Measurements from ENCODE around the gene MDH1B.

The MDH1B gene

GRCh38 chr2:206739271-206739670 lies 25.9 kb downstream of the MDH1B start:
- H3K9me3 ChIP-seq (ENCODE audit: insufficient read depth, low read length) = no peaks in the 10 kb centered on the region
- no peak for TF ChIP-seq CTCF (IDR thresholded peaks at IDR 0.05; ENCODE audit: insufficient read depth, low read length, poor library complexity, severe bottlenecking)
- TF ChIP-seq EZH2phosphoT487 (conservative IDR thresholded peaks at IDR 0.05; ENCODE audit: low read length) = no peak
- H3K4me3 ChIP-seq (ENCODE audit: insufficient read depth, low read length, poor library complexity, severe bottlenecking) = no peak overlapping the region
- H3K9me2 ChIP-seq (replicated peaks; ENCODE audit: insufficient read depth, low read length) = no peaks in the 10 kb centered on the region
- no peak overlapping the region for H3K9ac ChIP-seq (ENCODE audit: low read length)
- H3F3A ChIP-seq (ENCODE audit: insufficient read depth) = no peaks in the 10 kb centered on the region
- H3K27me3 ChIP-seq (ENCODE audit: low read length) = no peaks in the 10 kb centered on the region
- H4K20me1 ChIP-seq (ENCODE audit: low read depth, low read length) = no peaks in the 10 kb centered on the region
- H2AFZ ChIP-seq (ENCODE audit: low read depth, low read length, severe bottlenecking) = no peak overlapping the region
- no peak overlapping the region for H3K27ac ChIP-seq (ENCODE audit: low read depth, low read length)
- no peaks in the 10 kb centered on the region for H3K79me2 ChIP-seq (ENCODE audit: insufficient read depth, low read length)
- H3K36me3 ChIP-seq (ENCODE audit: low read length) = no peaks in the 10 kb centered on the region
- no peak overlapping the region for H3K4me2 ChIP-seq (ENCODE audit: low read depth, low read length, poor library complexity, severe bottlenecking)

GRCh38 chr2:206736935-206737334 lies 28.2 kb downstream of the MDH1B start:
- no peaks in the 10 kb centered on the region for H3K27me3 ChIP-seq (ENCODE audit: low read length)
- H3K4me3 ChIP-seq (ENCODE audit: insufficient read depth, low read length, poor library complexity, severe bottlenecking) = no peak overlapping the region
- no peaks in the 10 kb centered on the region for H3F3A ChIP-seq (ENCODE audit: insufficient read depth)
- H4K20me1 ChIP-seq (ENCODE audit: low read depth, low read length) = no peaks in the 10 kb centered on the region
- no peak overlapping the region for H2AFZ ChIP-seq (ENCODE audit: low read depth, low read length, severe bottlenecking)
- no peaks in the 10 kb centered on the region for H3K36me3 ChIP-seq (ENCODE audit: low read length)
- no peaks in the 10 kb centered on the region for H3K9me2 ChIP-seq (replicated peaks; ENCODE audit: insufficient read depth, low read length)
- H3K27ac ChIP-seq (ENCODE audit: low read depth, low read length) = no peak overlapping the region
- H3K9me3 ChIP-seq (ENCODE audit: insufficient read depth, low read length) = no peaks in the 10 kb centered on the region
- no peak overlapping the region for H3K4me2 ChIP-seq (ENCODE audit: low read depth, low read length, poor library complexity, severe bottlenecking)
- H3K79me2 ChIP-seq (ENCODE audit: insufficient read depth, low read length) = no peaks in the 10 kb centered on the region
- no peak overlapping the region for H3K9ac ChIP-seq (ENCODE audit: low read length)
- TF ChIP-seq EZH2phosphoT487 (conservative IDR thresholded peaks at IDR 0.05; ENCODE audit: low read length) (no peak), CTCF (IDR thresholded peaks at IDR 0.05; ENCODE audit: insufficient read depth, low read length, poor library complexity, severe bottlenecking) (no peak)

- no peaks in the 10 kb centered on the region for H3K79me2 ChIP-seq (ENCODE audit: insufficient read depth, low read length)
- no peak overlapping the region for H3K4me2 ChIP-seq (ENCODE audit: low read depth, low read length, poor library complexity, severe bottlenecking)
- H3K36me3 ChIP-seq (ENCODE audit: low read length) = no peaks in the 10 kb centered on the region
- no peak overlapping the region for H2AFZ ChIP-seq (ENCODE audit: low read depth, low read length, severe bottlenecking)
- H3K27ac ChIP-seq (ENCODE audit: low read depth, low read length) = no peak overlapping the region
- H3K4me3 ChIP-seq (ENCODE audit: insufficient read depth, low read length, poor library complexity, severe bottlenecking) = no peak overlapping the region
- H3K27me3 ChIP-seq (ENCODE audit: low read length) = peaks cover 1% of the 10 kb centered on the region; the same call in 1 of the 2 replicates
- no peaks in the 10 kb centered on the region for H4K20me1 ChIP-seq (ENCODE audit: low read depth, low read length)
- no peak overlapping the region for H3K9ac ChIP-seq (ENCODE audit: low read length)
- TF ChIP-seq CTCF (IDR thresholded peaks at IDR 0.05; ENCODE audit: insufficient read depth, low read length, poor library complexity, severe bottlenecking) (no peak), EZH2phosphoT487 (conservative IDR thresholded peaks at IDR 0.05; ENCODE audit: low read length) (no peak)
- no peaks in the 10 kb centered on the region for H3F3A ChIP-seq (ENCODE audit: insufficient read depth)
- no peaks in the 10 kb centered on the region for H3K9me3 ChIP-seq (ENCODE audit: insufficient read depth, low read length)
- H3K9me2 ChIP-seq (replicated peaks; ENCODE audit: insufficient read depth, low read length) = no peaks in the 10 kb centered on the region
These were observed 31.8 kb downstream of the MDH1B start for GRCh38 chr2:206733341-206733740.

Measured in SU-DHL-6 (cell line).